ENCODE results near the gene ABCG5. TPM values are rescaled to one million over a fixed set of nuclear protein-coding genes. Genes with fewer than 3 reads are reported as not detected.

Gene ABCG5

DNA sequence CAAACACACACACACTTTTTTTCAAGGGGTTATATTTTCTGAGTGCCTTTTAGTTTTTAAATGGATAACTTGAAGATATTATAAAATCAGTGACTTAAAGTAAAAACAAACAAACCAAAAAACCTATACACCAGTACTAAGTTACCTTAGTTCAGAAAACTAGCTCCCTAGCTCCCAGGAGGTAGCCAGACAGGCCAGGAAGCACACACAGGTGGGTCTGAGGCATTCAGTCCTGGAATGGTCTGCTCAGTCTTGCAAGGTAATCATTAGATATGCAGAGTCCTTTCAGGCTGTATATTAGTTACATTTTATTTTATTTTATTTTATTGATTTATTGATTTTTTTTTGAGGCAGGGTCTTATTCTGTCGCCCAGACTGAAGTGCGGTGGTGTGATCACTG, 75.5 kb downstream of the ABCG5 start:
- no peak overlapping the region for H2BK5ac ChIP-seq (ENCODE audit: low read length)
- H3K4me1 ChIP-seq (ENCODE audit: control insufficient read depth in 2 of 2, insufficient read depth in 1 of 2, low read depth in 1 of 2, low read length in 2 of 2): no peaks in the 10 kb centered on the region
- H3K14ac ChIP-seq (ENCODE audit: low read length): no peak overlapping the region
- H3K23ac ChIP-seq (ENCODE audit: low read depth, low read length, poor library complexity): no peak overlapping the region
- H4K91ac ChIP-seq (ENCODE audit: low read depth, low read length, poor library complexity): no peak overlapping the region
- H3K4me2 ChIP-seq (ENCODE audit: insufficient read depth, low read length, poor library complexity, severe bottlenecking): no peak overlapping the region
- H3K27ac ChIP-seq (replicated peaks; ENCODE audit: low read length): no peak overlapping the region
- H3K36me3 ChIP-seq (replicated peaks in 1 of 2; ENCODE audit: control insufficient read depth in 2 of 2, insufficient read depth in 2 of 2, low read length in 2 of 2): no peaks in the 10 kb centered on the region
- H2BK15ac ChIP-seq (ENCODE audit: low read length): no peak overlapping the region
- no peak overlapping the region for H2BK12ac ChIP-seq (ENCODE audit: low read length)
- H2AFZ ChIP-seq (ENCODE audit: low read length): no peak overlapping the region
- no peaks in the 10 kb centered on the region for H3K27me3 ChIP-seq (ENCODE audit: control insufficient read depth in 3 of 3, insufficient read depth in 3 of 3, low read depth in 1 of 3, low read length in 3 of 3)
- no peak overlapping the region for H3K18ac ChIP-seq (ENCODE audit: low read length)
- H3K9me3 ChIP-seq (replicated peaks in 1 of 2; ENCODE audit: control insufficient read depth in 2 of 2, insufficient read depth in 1 of 2, low read depth in 1 of 2, low read length in 2 of 2): no peaks in the 10 kb centered on the region
- H2AK5ac ChIP-seq (ENCODE audit: low read depth, low read length): no peak overlapping the region
- H3K4ac ChIP-seq (ENCODE audit: low read length): no peak overlapping the region
- peaks cover 1% of the 10 kb centered on the region for H3K79me1 ChIP-seq (ENCODE audit: low read depth, low read length)
- no peak overlapping the region for H3K9ac ChIP-seq (ENCODE audit: low read depth, low read length, poor library complexity)
- H3K4me3 ChIP-seq (ENCODE audit: low read length in 2 of 2): no peak overlapping the region
- no peak overlapping the region for H2BK120ac ChIP-seq (ENCODE audit: low read depth, low read length)
- DNase-seq (ENCODE audit: low spot score): no peak
- H4K8ac ChIP-seq (ENCODE audit: low read depth, low read length): no peak overlapping the region
- no CpG with 5 or more reads among the region's 2 CpGs for WGBS, 2 donors (ENCODE audit: extremely low coverage in 2 of 2, insufficient read length in 2 of 2, insufficient replicate concordance in 1 of 2)

Small RNA genes lying within 50 kb of the gene (small RNA-seq; reads per million reads assigned to genes)
- gene RN7SKP66 (ENCODE audit: insufficient read depth): not detected

Data from neuronal stem cell (in vitro differentiated cells).